NCI-H82 (cell line): ENCODE measurements around the gene SLC1A2.

Experiments used
- DNase-seq: peaks from one replicate; lab custom pipeline; 2025; lab: John Stamatoyannopoulos, UW

The SLC1A2 gene

GRCh38 chr11:35376118-35376510, 43.2 kb downstream of the SLC1A2 start:
- DNase-seq = no peak

GRCh38 chr11:35375332-35376117, 43.8 kb downstream of the SLC1A2 start:
- DNase-seq = no peak

GRCh38 chr11:35373284-35373933, 45.9 kb downstream of the SLC1A2 start:
- peak; percentile 89 for DNase-seq

GRCh38 chr11:35372565-35373283, 46.6 kb downstream of the SLC1A2 start:
- no peak for DNase-seq

GRCh38 chr11:35367491-35367890, 51.9 kb downstream of the SLC1A2 start:
- no peak for DNase-seq

GRCh38 chr11:35366798-35367197, 52.6 kb downstream of the SLC1A2 start:
- no peak for DNase-seq

GRCh38 chr11:35365961-35366360, 53.4 kb downstream of the SLC1A2 start:
- DNase-seq = no peak

GRCh38 chr11:35365395-35365794, 54.0 kb downstream of the SLC1A2 start:
- DNase-seq = no peak

- DNase-seq = no peak
These were observed 55.2 kb downstream of the SLC1A2 start for GRCh38 chr11:35363854-35364780.

- DNase-seq = no peak
These were observed 56.0 kb downstream of the SLC1A2 start for GRCh38 chr11:35363246-35363801.

GRCh38 chr11:35362521-35362980, 56.8 kb downstream of the SLC1A2 start:
- no peak for DNase-seq

- no peak for DNase-seq
These were observed 59.3 kb downstream of the SLC1A2 start for GRCh38 chr11:35360055-35360530.

- no peak for DNase-seq
These were observed 59.9 kb downstream of the SLC1A2 start for GRCh38 chr11:35359321-35360054.

- DNase-seq = no peak
These were observed 61.0 kb downstream of the SLC1A2 start for GRCh38 chr11:35358391-35358790.

GRCh38 chr11:35357923-35358322, 61.4 kb downstream of the SLC1A2 start:
- no peak for DNase-seq

GRCh38 chr11:35355102-35355749, 64.1 kb downstream of the SLC1A2 start:
- DNase-seq = no peak

GRCh38 chr11:35354644-35355043, 64.7 kb downstream of the SLC1A2 start:
- no peak for DNase-seq

- DNase-seq = no peak
These were observed 67.1 kb downstream of the SLC1A2 start for GRCh38 chr11:35352077-35352888.

GRCh38 chr11:35349897-35350296, 69.5 kb downstream of the SLC1A2 start:
- DNase-seq = no peak
